Uterus (tissue), 4 donors: Measurements from ENCODE around the gene CAMTA1. TPM values are rescaled to one million over a fixed set of nuclear protein-coding genes. Genes with fewer than 3 reads are reported as not detected.
"Not testable (repeated sequence)": the region's sequence is repeated elsewhere in the genome, so short reads cannot be mapped to it uniquely, and the experiment has no call there.

ENCODE experiments used
- DNase-seq, 2 donors: peaks; one replicate each; pipeline ENCODE4 v3.0.0-alpha.2; 2019 to 2020
- H3K27ac ChIP-seq, 2 donors: fragments of 200-600 bp; sonication (generic); 1 replicate in 1 of 2; 2 replicates in 1 of 2; pipeline ENCODE4 v1.5.1; 2016 to 2018
- H3K27me3 ChIP-seq, 2 donors: fragments of 200-600 bp; sonication (generic); one replicate each; pipeline ENCODE4 v1.5.1; 2018 to 2019; ENCODE audit warnings: control low read depth in 1 of 2
- H3K36me3 ChIP-seq, 2 donors: fragments of 200-600 bp; sonication (generic); one replicate each; pipeline ENCODE4 v1.5.1; 2019; ENCODE audit warnings: control low read depth in 1 of 2
- H3K4me1 ChIP-seq, 2 donors: fragments of 200-600 bp; sonication (generic); one replicate each; pipeline ENCODE4 v1.5.1; 2018 to 2019; ENCODE audit warnings: control low read depth in 1 of 2
- H3K4me3 ChIP-seq, 2 donors: fragments of 200-600 bp; sonication (generic); 1 replicate in 1 of 2; 2 replicates in 1 of 2; pipeline ENCODE4 v1.5.1; 2018 to 2019; ENCODE audit warnings: mild to moderate bottlenecking in 1 of 2
- H3K9me3 ChIP-seq, 2 donors: fragments of 200-600 bp; sonication (generic); one replicate each; pipeline ENCODE4 v1.5.1; 2019; ENCODE audit warnings: control low read depth in 1 of 2
- POLR2A ChIP-seq, 2 donors: fragments of 450-650 bp; IDR thresholded peaks; one replicate each; pipeline ENCODE4 v1.6.1; 2016; ENCODE audit warnings: antibody characterized with exemption in 2 of 2, mild to moderate bottlenecking in 1 of 2, moderate library complexity in 1 of 2
- intact Hi-C: fragments of 100-400 bp; cut with DNase I; formaldehyde crosslinking; loops from one replicate; pipeline ENCODE4 v1.15.1; 2023; ENCODE audit warnings: low total_unique reads
- total RNA-seq, 4 donors: library from RNA; depleted of rRNA in 3 of 4; stranded (reverse); fragments of >200 nt in 3 of 4; gene quantifications; one replicate each; pipeline versions ENCODE4 v1.1.0 to v1.2.4, GENCODE V29; 2014 to 2023
- TF ChIP-seq, protein P1 (sequence below), 4 experiments: fragments of 200-600 bp in 2 of 4; fragments of 450-650 bp in 2 of 4; sonication (generic) in 2 of 4; IDR thresholded peaks; one replicate each; pipeline ENCODE4 v1.5.1; 2016 to 2019; ENCODE audit warnings: antibody characterized with exemption in 4 of 4, mild to moderate bottlenecking in 2 of 4, moderate library complexity in 1 of 4
- donor health status: DM: yes; HTN: yes; CAD: no.

Gene CAMTA1
- total RNA-seq, 4 donors from 2014 or later = 29.7 to 427 (median 64.8) TPM

DNA sequence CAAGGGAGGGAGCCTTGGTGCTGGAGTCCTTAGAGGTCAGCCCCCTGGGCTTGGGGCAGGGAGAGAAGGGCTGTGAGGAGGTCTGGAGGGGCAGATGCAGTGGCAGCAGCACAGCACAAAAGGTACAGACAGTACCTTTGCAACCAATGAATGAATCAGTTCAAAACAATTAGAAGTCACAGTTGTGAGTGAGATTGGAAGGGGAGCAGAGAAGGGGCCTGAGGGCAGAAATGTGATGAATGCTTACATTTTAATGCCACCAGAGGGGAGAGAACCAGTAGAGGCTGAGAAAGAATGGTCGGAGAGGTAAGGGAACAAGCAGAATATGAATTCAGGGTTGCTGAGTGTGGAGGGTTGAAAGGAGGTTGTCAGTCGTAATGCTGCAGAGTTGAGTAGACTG lies 24.2 kb downstream of the CAMTA1 start:
- Histone ChIP-seq H3K36me3 (no peaks in the 10 kb centered on the region), H3K27me3 (no peaks in the 10 kb centered on the region), H3K27ac (no peak overlapping the region), H3K9me3 (no peaks in the 10 kb centered on the region), H3K4me3 (no peak overlapping the region), H3K4me1 (no peaks in the 10 kb centered on the region)
- intact Hi-C loops = no loop called here
- no peak for DNase-seq
- TF ChIP-seq, protein P1, sequence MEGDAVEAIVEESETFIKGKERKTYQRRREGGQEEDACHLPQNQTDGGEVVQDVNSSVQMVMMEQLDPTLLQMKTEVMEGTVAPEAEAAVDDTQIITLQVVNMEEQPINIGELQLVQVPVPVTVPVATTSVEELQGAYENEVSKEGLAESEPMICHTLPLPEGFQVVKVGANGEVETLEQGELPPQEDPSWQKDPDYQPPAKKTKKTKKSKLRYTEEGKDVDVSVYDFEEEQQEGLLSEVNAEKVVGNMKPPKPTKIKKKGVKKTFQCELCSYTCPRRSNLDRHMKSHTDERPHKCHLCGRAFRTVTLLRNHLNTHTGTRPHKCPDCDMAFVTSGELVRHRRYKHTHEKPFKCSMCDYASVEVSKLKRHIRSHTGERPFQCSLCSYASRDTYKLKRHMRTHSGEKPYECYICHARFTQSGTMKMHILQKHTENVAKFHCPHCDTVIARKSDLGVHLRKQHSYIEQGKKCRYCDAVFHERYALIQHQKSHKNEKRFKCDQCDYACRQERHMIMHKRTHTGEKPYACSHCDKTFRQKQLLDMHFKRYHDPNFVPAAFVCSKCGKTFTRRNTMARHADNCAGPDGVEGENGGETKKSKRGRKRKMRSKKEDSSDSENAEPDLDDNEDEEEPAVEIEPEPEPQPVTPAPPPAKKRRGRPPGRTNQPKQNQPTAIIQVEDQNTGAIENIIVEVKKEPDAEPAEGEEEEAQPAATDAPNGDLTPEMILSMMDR (IDR thresholded peaks at IDR 0.05) = no peak
- no peak for TF ChIP-seq POLR2A (IDR thresholded peaks at IDR 0.05)

DNA sequence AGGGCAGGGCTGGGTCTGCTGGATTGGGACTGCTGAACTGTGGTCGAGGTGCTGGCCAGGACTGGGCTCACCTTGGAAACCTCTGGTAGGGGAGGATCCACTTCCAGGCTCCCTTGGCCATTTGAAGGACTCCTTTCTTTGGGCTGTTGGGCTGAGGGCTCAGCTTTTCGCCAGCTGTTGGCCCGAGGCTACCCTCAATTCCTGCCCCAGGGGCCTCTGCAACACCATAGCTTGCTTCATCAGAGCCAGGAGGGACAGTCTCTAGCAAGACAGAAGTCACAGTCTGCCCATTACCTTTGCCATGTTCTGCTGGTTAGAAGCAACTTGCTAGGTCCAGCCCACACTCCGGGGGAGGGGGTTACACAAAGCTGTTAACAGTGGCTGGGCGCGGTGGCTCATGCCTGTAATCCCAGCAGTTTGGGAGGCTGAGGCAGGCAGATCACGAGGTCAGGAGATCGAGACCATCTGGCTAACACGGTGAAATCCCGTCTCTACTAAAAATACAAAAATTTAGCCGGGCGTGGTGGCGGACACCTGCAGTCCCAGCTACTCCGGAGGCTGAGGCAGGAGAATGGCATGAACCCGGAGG lies 25.0 kb downstream of the CAMTA1 start:
- H3K4me1 ChIP-seq, H3K27me3 ChIP-seq, DNase-seq, H3K36me3 ChIP-seq, H3K9me3 ChIP-seq, H3K27ac ChIP-seq, intact Hi-C loops, H3K4me3 ChIP-seq: not testable (repeated sequence)

DNA sequence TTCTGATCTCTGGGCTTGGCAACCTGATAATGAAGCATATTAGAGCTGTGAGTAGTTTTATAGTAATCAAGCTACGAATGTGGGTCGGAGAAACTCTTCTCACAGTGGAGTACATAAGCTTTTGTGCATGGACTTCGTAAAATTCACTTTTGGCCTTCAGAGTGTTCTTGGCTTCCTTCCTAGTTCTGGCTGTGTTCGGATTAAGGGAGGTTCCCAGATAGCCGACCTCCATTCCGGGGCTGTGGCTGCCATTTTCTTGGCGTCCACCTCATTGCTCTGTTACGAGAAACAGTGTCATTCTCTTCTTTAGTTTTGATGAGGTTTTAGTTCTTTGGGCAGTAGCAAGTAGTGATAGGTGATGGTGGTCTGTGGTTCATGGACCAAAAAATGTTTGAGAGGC lies 26.3 kb downstream of the CAMTA1 start:
- Histone ChIP-seq H3K27ac (no peak overlapping the region), H3K36me3 (no peaks in the 10 kb centered on the region)

DNA sequence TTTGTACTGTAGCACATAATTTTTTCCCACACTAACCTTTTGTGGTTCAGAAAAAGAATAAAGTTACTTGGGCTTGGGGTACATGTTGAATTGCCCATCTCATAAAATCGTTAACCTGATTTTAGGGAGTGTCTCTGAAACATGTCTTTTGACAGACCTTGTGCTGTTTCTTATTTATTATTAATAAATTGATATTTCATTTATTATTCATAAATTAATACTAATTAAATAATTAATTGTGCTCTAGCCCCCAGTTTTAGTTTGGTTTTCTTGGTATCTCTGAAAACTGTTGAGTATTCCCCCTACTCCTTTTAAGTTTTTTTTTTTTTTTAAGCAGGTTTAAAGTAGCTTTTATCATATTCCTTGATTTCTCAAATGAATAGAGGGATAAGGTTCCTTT lies 27.9 kb downstream of the CAMTA1 start:
- Histone ChIP-seq H3K36me3 (no peaks in the 10 kb centered on the region), H3K27me3 (no peaks in the 10 kb centered on the region), H3K9me3 (no peaks in the 10 kb centered on the region), H3K27ac (no peak overlapping the region), H3K4me3 (no peak overlapping the region), H3K4me1 (no peaks in the 10 kb centered on the region)
- TF ChIP-seq, protein P1 (IDR thresholded peaks at IDR 0.05) = no peak
- TF ChIP-seq POLR2A (IDR thresholded peaks at IDR 0.05) = no peak
- no peak for DNase-seq
- intact Hi-C loops = no loop called here

More for the DNA sequence above, 26.3 kb downstream of the CAMTA1 start:
- intact Hi-C loops = no loop called here
- Histone ChIP-seq H3K4me3 (no peak overlapping the region), H3K9me3 (no peaks in the 10 kb centered on the region), H3K27me3 (no peaks in the 10 kb centered on the region), H3K4me1 (no peaks in the 10 kb centered on the region)
- TF ChIP-seq, protein P1 (IDR thresholded peaks at IDR 0.05) = no peak
- TF ChIP-seq POLR2A (IDR thresholded peaks at IDR 0.05) = no peak
- no peak for DNase-seq

DNA sequence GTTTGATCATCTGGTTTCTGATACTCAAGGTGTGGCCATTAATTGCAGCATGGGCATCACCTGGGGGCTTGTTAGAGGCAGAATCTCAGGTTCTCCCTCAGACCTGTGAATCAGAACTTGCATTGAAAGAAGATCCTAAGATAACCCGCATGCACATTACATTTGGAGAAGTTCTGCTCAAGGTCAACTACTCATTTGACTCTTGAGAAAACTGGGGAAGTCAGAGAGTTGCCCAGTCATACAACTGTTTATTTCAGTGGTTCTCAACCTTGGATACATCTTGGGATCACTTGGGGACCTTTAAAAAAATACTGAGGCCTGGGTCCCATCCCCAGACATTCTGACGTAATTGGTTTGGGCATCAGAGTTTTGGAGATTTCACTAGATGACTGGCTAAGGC lies 30.5 kb downstream of the CAMTA1 start:
- no peak for DNase-seq
- intact Hi-C loops = no loop called here
- H3K27ac ChIP-seq = no peak overlapping the region
- H3K27me3 ChIP-seq = no peaks in the 10 kb centered on the region
- no peaks in the 10 kb centered on the region for H3K4me1 ChIP-seq
- no peaks in the 10 kb centered on the region for H3K36me3 ChIP-seq
- no peaks in the 10 kb centered on the region for H3K9me3 ChIP-seq
- H3K4me3 ChIP-seq = no peak overlapping the region
- TF ChIP-seq, protein P1 (IDR thresholded peaks at IDR 0.05) = no peak
- no peak for TF ChIP-seq POLR2A (IDR thresholded peaks at IDR 0.05)
